DND-41 (cell line): ENCODE results near the gene MORN3.

ENCODE experiments used
- ATAC-seq: fragments of 200-7000 bp; cut with Tn5 transposase; 3 replicates; pipeline ENCODE4 v1.9.1; 2021; ENCODE audit warnings: low read depth; ENCODE audit not compliant: insufficient read depth
- DNase-seq: peaks from one replicate; pipeline ENCODE4 v3.0.0-alpha.2; 2020
- H2AFZ ChIP-seq: 2 replicates; pipeline ENCODE4 v1.6.0; 2012; ENCODE audit warnings: low read depth, low read length
- H3K27ac ChIP-seq: 2 replicates; pipeline ENCODE4 v1.5.1; 2012; ENCODE audit warnings: low read length, inconsistent platforms
- H3K27me3 ChIP-seq: fragments of 200-600 bp; sonication (generic); 2 replicates; pipeline ENCODE4 v1.6.0; 2012; ENCODE audit warnings: low read length, mild to moderate bottlenecking, inconsistent platforms; ENCODE audit not compliant: insufficient read depth, poor library complexity
- H3K36me3 ChIP-seq: 2 replicates; pipeline ENCODE4 v1.5.1; 2012; ENCODE audit warnings: low read length, inconsistent platforms; ENCODE audit not compliant: insufficient read depth
- H3K4me1 ChIP-seq: 2 replicates; pipeline ENCODE4 v1.5.1; 2012; ENCODE audit warnings: mild to moderate bottlenecking, low read length; ENCODE audit not compliant: insufficient read depth
- H3K4me2 ChIP-seq: 2 replicates; pipeline ENCODE4 v1.6.0; 2012; ENCODE audit warnings: mild to moderate bottlenecking, moderate library complexity, low read length, inconsistent platforms; ENCODE audit not compliant: insufficient read depth
- H3K4me3 ChIP-seq, 2 experiments: fragments of 200-600 bp in 1 of 2; shearing (Covaris generic) in 1 of 2; 2 replicates each; pipeline ENCODE4 v1.5.1; 2012 to 2016; ENCODE audit warnings: inconsistent platforms in 2 of 2, low read length in 2 of 2, mild to moderate bottlenecking in 2 of 2, low read depth in 1 of 2, moderate library complexity in 1 of 2
- H3K79me2 ChIP-seq: 2 replicates; pipeline ENCODE4 v1.6.0; 2012; ENCODE audit warnings: low read length, inconsistent platforms; ENCODE audit not compliant: insufficient read depth
- H3K9ac ChIP-seq: 2 replicates; pipeline ENCODE4 v1.6.0; 2012; ENCODE audit warnings: low read depth, mild to moderate bottlenecking, inconsistent platforms, low read length, moderate library complexity
- H3K9me3 ChIP-seq: 2 replicates; pipeline ENCODE4 v1.5.1; 2012; ENCODE audit warnings: low read length, moderate library complexity, mild to moderate bottlenecking, inconsistent platforms; ENCODE audit not compliant: insufficient read depth, severe bottlenecking
- H4K20me1 ChIP-seq: 2 replicates; pipeline ENCODE4 v1.6.0; 2012; ENCODE audit warnings: low read length; ENCODE audit not compliant: insufficient read depth
- CTCF ChIP-seq: IDR thresholded peaks from 2 replicates; pipeline ENCODE4 v1.5.1; 2012; ENCODE audit warnings: borderline replicate concordance, low read length, moderate library complexity, mild to moderate bottlenecking; ENCODE audit not compliant: poor library complexity, severe bottlenecking; ENCODE audit errors: extremely low read depth
- EZH2 ChIP-seq: IDR thresholded peaks from 3 replicates; pipeline ENCODE4 v1.6.1; 2012; ENCODE audit warnings: borderline replicate concordance, low read depth, mild to moderate bottlenecking, moderate library complexity, low read length, inconsistent platforms; ENCODE audit not compliant: severe bottlenecking

The MORN3 gene

DNA sequence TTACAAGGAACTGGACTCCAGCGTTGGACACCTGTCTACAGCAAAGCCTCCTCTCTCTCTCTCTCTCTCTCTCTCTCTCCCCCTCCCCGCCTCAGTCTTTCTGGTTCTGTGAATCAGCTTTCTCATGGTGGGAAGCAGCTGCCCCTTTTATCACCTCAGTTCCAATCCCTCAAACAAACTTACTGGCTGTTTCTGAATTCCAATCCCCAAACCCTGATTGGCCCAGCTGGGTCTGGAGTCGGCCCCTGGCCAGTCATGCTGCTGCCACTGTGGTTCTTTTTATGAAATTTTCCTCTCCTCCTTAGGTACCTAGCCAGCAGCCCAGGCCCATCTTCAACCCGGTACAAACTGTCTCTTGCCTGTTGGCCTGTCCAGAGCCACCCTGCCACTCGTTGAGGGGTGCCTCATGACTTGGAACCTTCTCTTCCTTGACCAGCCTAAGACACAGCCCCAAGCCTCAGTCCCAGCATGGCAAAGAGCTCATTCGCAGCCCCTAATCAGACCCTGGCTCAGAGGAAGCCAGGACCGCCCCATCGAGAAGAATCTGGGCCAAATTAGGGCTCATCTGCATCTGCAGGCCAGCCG is 9.4 kb upstream of the MORN3 start:
- H3K9ac ChIP-seq: no peak overlapping the region
- no peaks in the 10 kb centered on the region for H3K27me3 ChIP-seq
- peak; percentile 18 for DNase-seq
- H3K79me2 ChIP-seq: no peaks in the 10 kb centered on the region
- H3K36me3 ChIP-seq: no peaks in the 10 kb centered on the region
- peaks cover 3% of the 10 kb centered on the region for H3K4me1 ChIP-seq
- no peaks in the 10 kb centered on the region for H4K20me1 ChIP-seq
- no peak overlapping the region for H2AFZ ChIP-seq
- no peaks in the 10 kb centered on the region for H3K9me3 ChIP-seq
- TF ChIP-seq CTCF (no peak), EZH2 (no peak)
- no peak overlapping the region for H3K27ac ChIP-seq
- H3K4me3 ChIP-seq: no peak overlapping the region
- no peak overlapping the region for H3K4me2 ChIP-seq
- ATAC-seq: peak; percentile 45; the same call in 2 of the 3 replicates

GRCh38 chr12:121678305-121678704 is 8.9 kb upstream of the MORN3 start:
- ATAC-seq (0 out of 3 replicates have a peak, but pooled peaks have one; percentile 16), DNase-seq (no peak)

DNA sequence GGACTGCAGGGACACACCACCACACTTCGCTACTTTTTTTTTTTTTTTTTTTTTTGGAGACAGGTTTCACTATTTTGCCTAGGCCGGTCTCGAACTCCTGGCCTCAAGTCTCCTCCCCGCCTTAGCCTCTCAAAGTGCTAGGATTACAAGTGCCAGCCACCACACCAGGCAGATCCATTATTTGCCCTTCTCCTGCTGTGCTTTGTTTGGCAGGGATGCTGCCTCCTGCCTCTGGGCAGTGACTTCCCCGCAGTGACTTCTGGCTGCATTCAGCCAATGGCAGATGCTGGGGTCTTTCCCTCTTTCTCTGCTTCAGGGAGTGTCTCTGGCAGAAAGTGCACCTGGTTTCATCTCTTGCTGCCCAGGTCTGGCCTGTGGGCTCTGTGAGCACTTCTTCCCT is 6.7 kb upstream of the MORN3 start:
- H3K4me2 ChIP-seq: no peak overlapping the region
- no peak for DNase-seq
- no peaks in the 10 kb centered on the region for H4K20me1 ChIP-seq
- no peak for TF ChIP-seq EZH2
- no peak for TF ChIP-seq CTCF
- no peaks in the 10 kb centered on the region for H3K27me3 ChIP-seq
- H3K36me3 ChIP-seq: no peaks in the 10 kb centered on the region
- H3K4me3 ChIP-seq: no peak overlapping the region
- no peak overlapping the region for H3K9ac ChIP-seq
- no peak overlapping the region for H2AFZ ChIP-seq
- no peaks in the 10 kb centered on the region for H3K79me2 ChIP-seq
- no peak for ATAC-seq
- peaks cover 20% of the 10 kb centered on the region for H3K4me1 ChIP-seq
- no peak overlapping the region for H3K27ac ChIP-seq
- H3K9me3 ChIP-seq: no peaks in the 10 kb centered on the region

More at GRCh38 chr12:121678305-121678704, 8.9 kb upstream of the MORN3 start:
- Histone ChIP-seq H3K9me3 (no peaks in the 10 kb centered on the region), H3K9ac (no peak overlapping the region), H3K4me1 (peaks cover 4% of the 10 kb centered on the region), H3K79me2 (no peaks in the 10 kb centered on the region), H3K27me3 (no peaks in the 10 kb centered on the region), H3K36me3 (no peaks in the 10 kb centered on the region), H2AFZ (no peak overlapping the region), H3K4me3 (no peak overlapping the region), H4K20me1 (no peaks in the 10 kb centered on the region), H3K27ac (no peak overlapping the region), H3K4me2 (no peak overlapping the region)
- TF ChIP-seq CTCF (no peak), EZH2 (no peak)
